Mesothelial cell of epicardium (in vitro differentiated cells): ENCODE data around the gene UBE2J2. TPM values are rescaled to one million over a fixed set of nuclear protein-coding genes. Genes with fewer than 3 reads are reported as not detected.
A peak's percentile ranks its signal among the peaks of the same experiment; 100 is the strongest.

Experiments used
- DNase-seq, 2 experiments: peaks; one replicate each; pipeline ENCODE4 v3.0.0; 2021; ENCODE audit warnings: low spot score in 2 of 2; ENCODE audit not compliant: unreplicated experiment in 2 of 2
- H3K27ac Mint-ChIP-seq: 2 replicates; pipeline ENCODE4 v1.8.0; 2021; ENCODE audit warnings: mixed read lengths
- H3K27me3 Mint-ChIP-seq: 2 replicates; pipeline ENCODE4 v1.8.0; 2021; ENCODE audit warnings: low read depth, mixed read lengths
- H3K36me3 Mint-ChIP-seq: 2 replicates; pipeline ENCODE4 v1.8.0; 2021; ENCODE audit warnings: mixed read lengths
- H3K4me1 Mint-ChIP-seq: 2 replicates; pipeline ENCODE4 v1.8.0; 2021; ENCODE audit warnings: mixed read lengths
- H3K4me3 Mint-ChIP-seq: 2 replicates; pipeline ENCODE4 v1.8.0; 2021; ENCODE audit warnings: mild to moderate bottlenecking, moderate library complexity, mixed read lengths
- H3K9me3 Mint-ChIP-seq: 2 replicates; pipeline ENCODE4 v1.8.0; 2021; ENCODE audit warnings: mixed read lengths
- total RNA-seq: library from RNA; stranded (reverse); gene quantifications from 3 replicates; pipeline ENCODE4 v1.2.1, GENCODE V29; 2021
- TF ChIP-seq, protein P1 (sequence below): fragments of 200-600 bp; sonication (generic); IDR thresholded peaks from one replicate; pipeline ENCODE4 v1.5.0; 2021; ENCODE audit warnings: antibody characterized with exemption; ENCODE audit not compliant: unreplicated experiment

Gene UBE2J2
- total RNA-seq, 1 donor from 2014 or later = 75.7 TPM

DNA sequence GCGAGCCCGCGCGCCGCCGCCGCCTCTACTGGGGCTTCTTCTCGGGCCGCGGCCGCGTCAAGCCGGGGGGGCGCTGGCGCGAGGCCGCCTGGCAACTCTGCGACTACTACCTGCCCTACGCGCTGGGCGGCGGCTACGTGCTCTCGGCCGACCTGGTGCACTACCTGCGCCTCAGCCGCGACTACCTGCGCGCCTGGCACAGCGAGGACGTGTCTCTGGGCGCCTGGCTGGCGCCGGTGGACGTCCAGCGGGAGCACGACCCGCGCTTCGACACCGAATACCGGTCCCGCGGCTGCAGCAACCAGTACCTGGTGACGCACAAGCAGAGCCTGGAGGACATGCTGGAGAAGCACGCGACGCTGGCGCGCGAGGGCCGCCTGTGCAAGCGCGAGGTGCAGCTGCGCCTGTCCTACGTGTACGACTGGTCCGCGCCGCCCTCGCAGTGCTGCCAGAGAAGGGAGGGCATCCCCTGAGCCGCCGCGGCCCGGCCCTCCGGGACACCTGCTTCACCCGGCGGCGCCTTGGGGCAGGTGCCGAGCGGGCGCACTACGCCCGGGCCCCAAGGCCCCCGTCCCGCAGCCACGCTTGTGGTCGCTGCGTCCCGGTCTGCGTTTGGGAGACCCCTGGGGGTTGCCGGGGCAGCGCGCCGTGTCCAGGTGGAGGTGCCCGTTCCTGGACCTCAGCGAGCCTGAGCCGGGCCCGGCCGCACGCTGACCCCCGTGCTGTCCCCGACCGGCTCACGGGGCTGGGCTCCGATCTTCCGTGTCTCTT, 40.7 kb downstream of the UBE2J2 start:
- Mint-ChIP-seq H3K36me3 (peaks cover 15% of the 10 kb centered on the region), H3K4me3 (peak overlapping the region; percentile 57), H3K27me3 (no peaks in the 10 kb centered on the region), H3K9me3 (peaks cover 4% of the 10 kb centered on the region), H3K4me1 (peaks cover 27% of the 10 kb centered on the region), H3K27ac (peak overlapping the region; percentile 67)
- TF ChIP-seq, protein P1, sequence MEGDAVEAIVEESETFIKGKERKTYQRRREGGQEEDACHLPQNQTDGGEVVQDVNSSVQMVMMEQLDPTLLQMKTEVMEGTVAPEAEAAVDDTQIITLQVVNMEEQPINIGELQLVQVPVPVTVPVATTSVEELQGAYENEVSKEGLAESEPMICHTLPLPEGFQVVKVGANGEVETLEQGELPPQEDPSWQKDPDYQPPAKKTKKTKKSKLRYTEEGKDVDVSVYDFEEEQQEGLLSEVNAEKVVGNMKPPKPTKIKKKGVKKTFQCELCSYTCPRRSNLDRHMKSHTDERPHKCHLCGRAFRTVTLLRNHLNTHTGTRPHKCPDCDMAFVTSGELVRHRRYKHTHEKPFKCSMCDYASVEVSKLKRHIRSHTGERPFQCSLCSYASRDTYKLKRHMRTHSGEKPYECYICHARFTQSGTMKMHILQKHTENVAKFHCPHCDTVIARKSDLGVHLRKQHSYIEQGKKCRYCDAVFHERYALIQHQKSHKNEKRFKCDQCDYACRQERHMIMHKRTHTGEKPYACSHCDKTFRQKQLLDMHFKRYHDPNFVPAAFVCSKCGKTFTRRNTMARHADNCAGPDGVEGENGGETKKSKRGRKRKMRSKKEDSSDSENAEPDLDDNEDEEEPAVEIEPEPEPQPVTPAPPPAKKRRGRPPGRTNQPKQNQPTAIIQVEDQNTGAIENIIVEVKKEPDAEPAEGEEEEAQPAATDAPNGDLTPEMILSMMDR = no peak
- no peak for DNase-seq

DNA sequence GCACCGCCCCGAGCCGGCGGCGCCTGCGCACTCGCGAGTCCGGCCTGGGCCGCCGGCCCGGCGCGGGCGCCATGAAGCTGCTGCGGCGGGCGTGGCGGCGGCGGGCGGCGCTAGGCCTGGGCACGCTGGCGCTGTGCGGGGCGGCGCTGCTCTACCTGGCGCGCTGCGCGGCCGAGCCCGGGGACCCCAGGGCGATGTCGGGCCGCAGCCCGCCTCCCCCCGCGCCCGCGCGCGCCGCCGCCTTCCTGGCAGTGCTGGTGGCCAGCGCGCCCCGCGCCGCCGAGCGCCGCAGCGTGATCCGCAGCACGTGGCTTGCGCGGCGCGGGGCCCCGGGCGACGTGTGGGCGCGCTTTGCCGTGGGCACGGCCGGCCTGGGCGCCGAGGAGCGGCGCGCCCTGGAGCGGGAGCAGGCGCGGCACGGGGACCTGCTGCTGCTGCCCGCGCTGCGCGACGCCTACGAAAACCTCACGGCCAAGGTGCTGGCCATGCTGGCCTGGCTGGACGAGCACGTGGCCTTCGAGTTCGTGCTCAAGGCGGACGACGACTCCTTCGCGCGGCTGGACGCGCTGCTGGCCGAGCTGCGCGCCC, 41.4 kb downstream of the UBE2J2 start, which contains the start of gene B3GALT6:
Gene B3GALT6, plus strand, starts transcription at position 30 of the 588 bp plus-strand sequence. Its CDS starts 42 bp downstream, at position 72.
- no peak for DNase-seq
- H3K36me3 Mint-ChIP-seq = peaks cover 15% of the 10 kb centered on the region
- H3K27ac Mint-ChIP-seq = peak within 1 kb of the TSS; percentile 94
- H3K4me3 Mint-ChIP-seq = peak within 1 kb of the TSS; percentile 84
- no peaks in the 10 kb centered on the region for H3K27me3 Mint-ChIP-seq
- TF ChIP-seq, protein P1 = no peak
- H3K4me1 Mint-ChIP-seq = peaks cover 27% of the 10 kb centered on the region
- H3K9me3 Mint-ChIP-seq = peaks cover 4% of the 10 kb centered on the region

GRCh38 chr1:1231400-1232207, 42.0 kb downstream of the UBE2J2 start, which contains the start of gene SDF4:
Gene SDF4 (minus strand): TSS chr1:1232001. CDS start chr1:1228772, 3,229 bp downstream.
- Mint-ChIP-seq H3K4me3 (peak within 1 kb of the TSS; percentile 84), H3K27me3 (no peaks in the 10 kb centered on the region), H3K4me1 (peaks cover 24% of the 10 kb centered on the region), H3K27ac (peak within 1 kb of the TSS; percentile 94), H3K9me3 (peaks cover 4% of the 10 kb centered on the region), H3K36me3 (peaks cover 15% of the 10 kb centered on the region)
- peak; percentile 94 to 96 for DNase-seq
- TF ChIP-seq, protein P1 = no peak

DNA sequence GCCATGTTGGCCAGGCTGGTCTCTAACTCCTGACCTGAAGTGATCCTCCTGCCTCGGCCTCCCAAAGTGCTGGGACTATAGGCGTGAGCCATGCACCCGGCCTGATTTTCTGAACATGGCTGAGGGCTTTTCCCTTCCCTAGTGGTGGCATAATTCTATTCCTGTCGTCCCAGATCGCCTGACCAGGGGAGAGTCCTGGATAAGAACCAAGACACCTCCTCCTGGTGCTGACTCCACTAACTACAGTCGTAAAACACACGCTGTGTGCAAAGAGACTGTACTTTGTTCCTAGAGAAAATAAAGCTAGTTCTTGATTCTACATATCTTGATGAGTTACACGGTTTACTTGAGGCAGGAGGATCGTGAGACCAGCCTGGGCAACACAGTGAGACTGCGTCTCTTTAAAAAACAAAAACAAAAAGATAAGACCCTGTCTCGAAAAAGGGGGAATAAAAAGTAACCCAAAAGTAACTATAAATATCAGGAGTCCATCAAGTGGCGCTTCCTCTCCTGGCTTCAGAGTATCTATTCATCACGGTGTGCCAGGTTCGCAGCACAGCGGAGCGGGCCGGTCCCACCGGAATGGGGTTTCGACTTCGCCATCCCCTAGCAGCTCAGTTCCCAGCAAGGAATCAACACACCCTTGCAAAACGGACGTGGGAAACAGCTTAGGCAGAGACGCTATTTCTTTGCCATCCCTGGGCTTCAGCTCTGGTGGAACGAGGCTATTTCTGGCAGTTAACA, 42.8 kb downstream of the UBE2J2 start:
- peak overlapping the region; percentile 94 for H3K27ac Mint-ChIP-seq
- peaks cover 24% of the 10 kb centered on the region for H3K4me1 Mint-ChIP-seq

More for the DNA sequence above, 42.8 kb downstream of the UBE2J2 start:
- Mint-ChIP-seq H3K36me3 (peaks cover 17% of the 10 kb centered on the region), H3K27me3 (no peaks in the 10 kb centered on the region), H3K9me3 (peaks cover 4% of the 10 kb centered on the region), H3K4me3 (peak overlapping the region; percentile 84)
- no peak for DNase-seq
- TF ChIP-seq, protein P1 = no peak
